ENCODE measurements around the gene EIF1B.

EIF1B gene

DNA sequence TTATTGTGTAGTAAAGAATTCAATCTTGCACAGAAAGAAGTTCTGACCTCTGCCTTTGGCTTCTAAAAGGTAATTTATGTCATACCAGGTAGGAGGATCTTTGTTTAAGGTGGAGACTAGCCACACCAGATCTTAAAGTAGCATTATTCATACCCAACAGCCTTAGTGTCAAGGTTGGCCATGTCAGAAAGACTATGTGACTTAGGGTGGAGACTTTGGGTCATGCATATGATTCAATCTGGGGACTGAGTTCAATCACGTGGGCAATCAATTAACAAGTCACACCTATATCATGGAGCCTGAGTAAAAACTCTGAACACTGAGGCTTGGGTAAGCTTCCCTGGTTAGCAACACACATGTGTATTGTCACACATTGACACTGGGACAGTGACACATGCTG lies 48.9 kb downstream of the EIF1B start:
- TF ChIP-seq, protein P1, sequence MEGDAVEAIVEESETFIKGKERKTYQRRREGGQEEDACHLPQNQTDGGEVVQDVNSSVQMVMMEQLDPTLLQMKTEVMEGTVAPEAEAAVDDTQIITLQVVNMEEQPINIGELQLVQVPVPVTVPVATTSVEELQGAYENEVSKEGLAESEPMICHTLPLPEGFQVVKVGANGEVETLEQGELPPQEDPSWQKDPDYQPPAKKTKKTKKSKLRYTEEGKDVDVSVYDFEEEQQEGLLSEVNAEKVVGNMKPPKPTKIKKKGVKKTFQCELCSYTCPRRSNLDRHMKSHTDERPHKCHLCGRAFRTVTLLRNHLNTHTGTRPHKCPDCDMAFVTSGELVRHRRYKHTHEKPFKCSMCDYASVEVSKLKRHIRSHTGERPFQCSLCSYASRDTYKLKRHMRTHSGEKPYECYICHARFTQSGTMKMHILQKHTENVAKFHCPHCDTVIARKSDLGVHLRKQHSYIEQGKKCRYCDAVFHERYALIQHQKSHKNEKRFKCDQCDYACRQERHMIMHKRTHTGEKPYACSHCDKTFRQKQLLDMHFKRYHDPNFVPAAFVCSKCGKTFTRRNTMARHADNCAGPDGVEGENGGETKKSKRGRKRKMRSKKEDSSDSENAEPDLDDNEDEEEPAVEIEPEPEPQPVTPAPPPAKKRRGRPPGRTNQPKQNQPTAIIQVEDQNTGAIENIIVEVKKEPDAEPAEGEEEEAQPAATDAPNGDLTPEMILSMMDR (IDR thresholded peaks at IDR 0.05; ENCODE audit: poor library complexity, severe bottlenecking): no peak
- Histone ChIP-seq H3K4me3 (ENCODE audit: severe bottlenecking) (no peak overlapping the region), H3K36me3 (ENCODE audit: low read depth) (no peaks in the 10 kb centered on the region), H3K27me3 (ENCODE audit: insufficient read depth, poor library complexity, severe bottlenecking) (no peaks in the 10 kb centered on the region), H3K4me1 (ENCODE audit: insufficient read depth, poor library complexity, severe bottlenecking) (no peaks in the 10 kb centered on the region), H3K9me3 (ENCODE audit: severe bottlenecking) (no peaks in the 10 kb centered on the region), H3K27ac (ENCODE audit: poor library complexity, severe bottlenecking) (no peak overlapping the region)
- ATAC-seq (ENCODE audit: low read depth) (no peak), DNase-seq (ENCODE audit: low spot score) (no peak)

Measured in RWPE2 (cell line).